NCI-H128 (cell line): ENCODE results near the gene ZNF474.

Experiments
- DNase-seq: peaks from one replicate; lab custom pipeline; 2025; ENCODE audit not compliant: unreplicated experiment; lab: John Stamatoyannopoulos, UW

Gene ZNF474

GRCh38 chr5:122179701-122180100 is 50.4 kb downstream of the ZNF474 start:
- no peak for DNase-seq

GRCh38 chr5:122180146-122180712 is 50.9 kb downstream of the ZNF474 start:
- no peak for DNase-seq

- DNase-seq, result no peak
Measured at GRCh38 chr5:122180863-122181548, 51.7 kb downstream of the ZNF474 start.

- DNase-seq, result no peak
Measured at GRCh38 chr5:122181863-122182262, 52.5 kb downstream of the ZNF474 start.

GRCh38 chr5:122182491-122182921 is 53.2 kb downstream of the ZNF474 start:
- DNase-seq, result no peak

- DNase-seq, result no peak
Measured at GRCh38 chr5:122183098-122183787, 53.9 kb downstream of the ZNF474 start.

GRCh38 chr5:122183788-122184170 is 54.4 kb downstream of the ZNF474 start:
- no peak for DNase-seq

- DNase-seq, result no peak
Measured at GRCh38 chr5:122184676-122185255, 55.4 kb downstream of the ZNF474 start.

- DNase-seq, result no peak
Measured at GRCh38 chr5:122187426-122187825, 58.1 kb downstream of the ZNF474 start.

GRCh38 chr5:122190156-122190555 is 60.8 kb downstream of the ZNF474 start:
- no peak for DNase-seq

GRCh38 chr5:122192497-122193496 is 63.5 kb downstream of the ZNF474 start:
- DNase-seq, result peak; percentile 52

GRCh38 chr5:122195802-122196394 is 66.6 kb downstream of the ZNF474 start:
- DNase-seq, result no peak

GRCh38 chr5:122199146-122199545 is 69.8 kb downstream of the ZNF474 start:
- no peak for DNase-seq

GRCh38 chr5:122200450-122200849 is 71.1 kb downstream of the ZNF474 start:
- no peak for DNase-seq

- DNase-seq, result no peak
Measured at GRCh38 chr5:122200865-122201264, 71.5 kb downstream of the ZNF474 start.

- DNase-seq, result no peak
Measured at GRCh38 chr5:122201365-122201764, 72.0 kb downstream of the ZNF474 start.

- DNase-seq, result no peak
Measured at GRCh38 chr5:122202952-122203351, 73.6 kb downstream of the ZNF474 start.
